ENCODE data around the gene ANKRD11.

The ANKRD11 gene

DNA sequence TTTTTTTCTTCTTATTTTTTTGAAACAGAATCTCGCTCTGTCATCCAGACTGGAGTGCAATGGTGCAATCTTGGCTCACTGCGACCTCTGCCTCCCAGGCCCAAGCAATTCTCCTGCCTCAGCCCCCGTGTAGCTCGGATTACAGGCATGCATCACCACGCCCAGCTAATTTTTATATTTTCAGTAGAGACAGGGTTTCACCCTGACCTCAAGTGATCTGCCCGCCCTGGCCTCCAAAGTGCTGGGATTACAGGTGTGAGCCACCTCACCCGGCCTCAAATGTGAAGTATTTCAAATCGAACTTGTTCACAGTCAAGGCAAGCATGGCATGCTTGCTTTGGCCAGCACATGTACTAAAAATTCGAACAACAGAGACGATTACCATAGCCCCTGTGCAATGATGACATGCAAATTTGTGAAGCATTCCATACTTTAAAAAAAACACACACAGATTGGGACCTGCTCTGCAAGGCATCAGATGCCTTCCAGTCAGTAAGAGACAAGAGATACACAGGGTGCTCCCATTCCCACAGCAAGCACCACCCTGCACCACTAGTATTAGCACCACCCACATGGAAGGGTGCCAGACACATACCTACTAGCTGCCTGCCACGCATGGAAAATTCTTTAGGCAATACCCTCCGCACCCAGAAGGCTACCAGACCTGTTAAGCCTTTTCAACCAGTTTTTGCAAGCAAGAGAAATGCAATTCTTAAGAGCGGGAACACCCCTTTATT, 47.2 kb downstream of the ANKRD11 start:
- no peak for TF ChIP-seq SIN3A (IDR thresholded peaks at IDR 0.05; ENCODE audit: borderline replicate concordance, insufficient read depth, low read length)
- no peak for TF ChIP-seq POLR2AphosphoS5 (IDR thresholded peaks at IDR 0.05; ENCODE audit: low read depth, low read length)
- TF ChIP-seq, protein P1, sequence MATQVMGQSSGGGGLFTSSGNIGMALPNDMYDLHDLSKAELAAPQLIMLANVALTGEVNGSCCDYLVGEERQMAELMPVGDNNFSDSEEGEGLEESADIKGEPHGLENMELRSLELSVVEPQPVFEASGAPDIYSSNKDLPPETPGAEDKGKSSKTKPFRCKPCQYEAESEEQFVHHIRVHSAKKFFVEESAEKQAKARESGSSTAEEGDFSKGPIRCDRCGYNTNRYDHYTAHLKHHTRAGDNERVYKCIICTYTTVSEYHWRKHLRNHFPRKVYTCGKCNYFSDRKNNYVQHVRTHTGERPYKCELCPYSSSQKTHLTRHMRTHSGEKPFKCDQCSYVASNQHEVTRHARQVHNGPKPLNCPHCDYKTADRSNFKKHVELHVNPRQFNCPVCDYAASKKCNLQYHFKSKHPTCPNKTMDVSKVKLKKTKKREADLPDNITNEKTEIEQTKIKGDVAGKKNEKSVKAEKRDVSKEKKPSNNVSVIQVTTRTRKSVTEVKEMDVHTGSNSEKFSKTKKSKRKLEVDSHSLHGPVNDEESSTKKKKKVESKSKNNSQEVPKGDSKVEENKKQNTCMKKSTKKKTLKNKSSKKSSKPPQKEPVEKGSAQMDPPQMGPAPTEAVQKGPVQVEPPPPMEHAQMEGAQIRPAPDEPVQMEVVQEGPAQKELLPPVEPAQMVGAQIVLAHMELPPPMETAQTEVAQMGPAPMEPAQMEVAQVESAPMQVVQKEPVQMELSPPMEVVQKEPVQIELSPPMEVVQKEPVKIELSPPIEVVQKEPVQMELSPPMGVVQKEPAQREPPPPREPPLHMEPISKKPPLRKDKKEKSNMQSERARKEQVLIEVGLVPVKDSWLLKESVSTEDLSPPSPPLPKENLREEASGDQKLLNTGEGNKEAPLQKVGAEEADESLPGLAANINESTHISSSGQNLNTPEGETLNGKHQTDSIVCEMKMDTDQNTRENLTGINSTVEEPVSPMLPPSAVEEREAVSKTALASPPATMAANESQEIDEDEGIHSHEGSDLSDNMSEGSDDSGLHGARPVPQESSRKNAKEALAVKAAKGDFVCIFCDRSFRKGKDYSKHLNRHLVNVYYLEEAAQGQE (IDR thresholded peaks at IDR 0.05; ENCODE audit: insufficient read depth in 1 of 2, low read depth in 2 of 2, low read length in 2 of 2), result no peak
- no peak for TF ChIP-seq TAF1 (IDR thresholded peaks at IDR 0.05; ENCODE audit: borderline replicate concordance, insufficient read depth, low read length)
- no peak for TF ChIP-seq FOXP2 (optimal IDR thresholded peaks at IDR 0.05; ENCODE audit: borderline replicate concordance, extremely low read depth, extremely low read length, insufficient read depth)

DNA sequence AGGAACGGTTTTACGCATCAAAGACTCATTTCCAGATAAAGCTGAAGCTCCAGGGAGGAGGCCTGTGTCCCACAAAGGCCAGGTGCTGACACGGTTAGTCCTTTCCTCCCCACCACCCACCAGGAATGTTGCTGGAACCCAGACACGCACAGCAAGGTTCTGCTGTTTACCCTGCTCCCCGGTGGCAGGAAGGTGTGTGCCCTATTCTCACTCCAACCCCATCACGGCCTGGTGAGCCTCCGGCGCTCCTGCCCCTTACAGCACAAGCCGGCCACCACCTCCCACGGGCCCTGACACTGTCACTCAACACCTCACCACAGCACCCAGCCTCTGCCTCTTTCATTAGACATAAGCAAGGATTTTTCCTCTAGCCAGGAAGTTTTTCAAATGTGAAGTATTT, 47.8 kb downstream of the ANKRD11 start:
- TF ChIP-seq POLR2AphosphoS5 (IDR thresholded peaks at IDR 0.05; ENCODE audit: low read depth, low read length), result no peak
- no peak for TF ChIP-seq TAF1 (IDR thresholded peaks at IDR 0.05; ENCODE audit: borderline replicate concordance, insufficient read depth, low read length)
- no peak for TF ChIP-seq SIN3A (IDR thresholded peaks at IDR 0.05; ENCODE audit: borderline replicate concordance, insufficient read depth, low read length)
- TF ChIP-seq, protein P1 (IDR thresholded peaks at IDR 0.05; ENCODE audit: insufficient read depth in 1 of 2, low read depth in 2 of 2, low read length in 2 of 2), result no peak
- TF ChIP-seq FOXP2 (optimal IDR thresholded peaks at IDR 0.05; ENCODE audit: borderline replicate concordance, extremely low read depth, extremely low read length, insufficient read depth), result no peak

DNA sequence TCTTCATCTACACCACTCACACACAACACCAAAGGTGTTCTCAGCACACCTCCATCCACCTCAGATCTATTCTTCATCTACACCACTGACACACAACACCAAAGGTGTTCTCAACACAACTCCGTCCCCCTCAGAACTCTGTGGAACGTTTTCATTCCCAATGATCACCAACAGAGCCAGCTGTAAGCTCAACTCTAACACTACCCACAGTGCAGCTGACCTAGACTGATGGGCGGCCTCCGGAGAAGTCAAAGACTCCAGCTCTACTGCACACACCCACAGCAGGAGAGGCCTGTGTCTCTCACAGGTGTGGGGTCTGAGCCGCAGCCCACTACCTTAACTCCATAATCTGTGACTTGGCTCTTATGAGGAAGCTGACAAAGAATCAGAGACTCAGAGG, 50.7 kb downstream of the ANKRD11 start:
- TF ChIP-seq TAF1 (IDR thresholded peaks at IDR 0.05; ENCODE audit: borderline replicate concordance, insufficient read depth, low read length) (no peak), SIN3A (IDR thresholded peaks at IDR 0.05; ENCODE audit: borderline replicate concordance, insufficient read depth, low read length) (no peak), FOXP2 (optimal IDR thresholded peaks at IDR 0.05; ENCODE audit: borderline replicate concordance, extremely low read depth, extremely low read length, insufficient read depth) (no peak), POLR2AphosphoS5 (IDR thresholded peaks at IDR 0.05; ENCODE audit: low read depth, low read length) (no peak)
- TF ChIP-seq, protein P1 (IDR thresholded peaks at IDR 0.05; ENCODE audit: insufficient read depth in 1 of 2, low read depth in 2 of 2, low read length in 2 of 2), result no peak

DNA sequence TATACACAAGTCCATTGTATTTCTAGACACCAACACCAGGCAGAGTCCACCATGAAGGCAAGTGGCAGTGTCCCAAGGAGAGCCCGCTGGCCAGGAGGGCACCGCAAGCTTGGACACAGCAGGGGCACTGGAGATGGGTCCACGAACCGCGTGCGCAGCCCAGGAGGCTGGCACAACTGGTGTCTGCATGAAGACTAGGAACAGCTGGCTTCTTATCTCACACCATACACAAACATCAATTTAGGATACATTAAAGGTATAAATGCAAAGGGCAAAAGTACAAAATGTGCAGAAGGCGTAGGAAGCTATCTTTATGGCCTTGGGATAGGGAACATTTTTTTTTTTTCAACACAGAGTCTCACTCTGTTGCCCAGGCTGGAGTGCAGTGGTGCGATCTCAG, 52.4 kb downstream of the ANKRD11 start:
- no peak for TF ChIP-seq SIN3A (IDR thresholded peaks at IDR 0.05; ENCODE audit: borderline replicate concordance, insufficient read depth, low read length)
- no peak for TF ChIP-seq POLR2AphosphoS5 (IDR thresholded peaks at IDR 0.05; ENCODE audit: low read depth, low read length)
- no peak for TF ChIP-seq FOXP2 (optimal IDR thresholded peaks at IDR 0.05; ENCODE audit: borderline replicate concordance, extremely low read depth, extremely low read length, insufficient read depth)
- TF ChIP-seq, protein P1 (IDR thresholded peaks at IDR 0.05; ENCODE audit: insufficient read depth in 1 of 2, low read depth in 2 of 2, low read length in 2 of 2), result no peak
- no peak for TF ChIP-seq TAF1 (IDR thresholded peaks at IDR 0.05; ENCODE audit: borderline replicate concordance, insufficient read depth, low read length)
